B cell (primary cell): ENCODE data around the gene PIP5KL1. TPM values are rescaled to one million over a fixed set of nuclear protein-coding genes. Genes with fewer than 3 reads are reported as not detected.

Experiments used
- ATAC-seq: fragments of 200-7000 bp; cut with Tn5 transposase; one replicate; pipeline ENCODE4 v1.10.0; 2021; ENCODE audit warnings: low read depth, mild to moderate bottlenecking, moderate number of reproducible peaks, moderate library complexity
- CTCF ChIA-PET: fragments of 350-600 bp; sonication (Branson Sonifier 250); formaldehyde crosslinking; loops from one replicate; lab custom pipeline; 2021; ENCODE audit warnings: antibody characterized with exemption, inconsistent platforms; lab: Charles Lee
- POLR2A ChIA-PET: fragments of 350-600 bp; sonication (Branson Sonifier 250); formaldehyde crosslinking; loops from one replicate; lab custom pipeline; 2021; ENCODE audit warnings: antibody characterized with exemption; lab: Charles Lee
- DNase-seq: peaks from one replicate; pipeline ENCODE4 v3.0.0; 2013
- H2AFZ ChIP-seq: 2 replicates; pipeline ENCODE4 v1.6.1; 2012; ENCODE audit warnings: mild to moderate bottlenecking, low read depth, low read length; ENCODE audit not compliant: insufficient read depth, poor library complexity, severe bottlenecking
- H3K27ac ChIP-seq, 2 donors: 1 replicate in 1 of 2; 2 replicates in 1 of 2; pipeline ENCODE4 v1.5.1; 2012 to 2013; ENCODE audit warnings: low read length in 2 of 2, mild to moderate bottlenecking in 2 of 2, moderate library complexity in 1 of 2
- H3K27me3 ChIP-seq, 4 experiments: fragments of 200-600 bp in 1 of 4; sonication (generic) in 1 of 4; replicated peaks in 1 of 4; 1 replicate in 2 of 4; 2 replicates in 2 of 4; pipeline versions ENCODE4 v1.6.1 to v1.7.0; 2013 to 2016; ENCODE audit warnings: low read length in 3 of 4, mild to moderate bottlenecking in 2 of 4, mixed read lengths in 1 of 4, moderate library complexity in 1 of 4; ENCODE audit not compliant: insufficient read depth in 4 of 4, control insufficient read depth in 3 of 4; ENCODE audit errors: control extremely low read depth in 1 of 4
- H3K36me3 ChIP-seq, 2 experiments: replicated peaks in 1 of 2; 1 replicate in 1 of 2; 2 replicates in 1 of 2; pipeline versions ENCODE4 v1.6.1 to v1.7.1; 2013; ENCODE audit warnings: low read length in 1 of 2; ENCODE audit not compliant: insufficient read depth in 2 of 2, control insufficient read depth in 1 of 2; ENCODE audit errors: control extremely low read depth in 1 of 2, extremely low read depth in 1 of 2
- H3K4me1 ChIP-seq, 2 donors: fragments of 200-600 bp in 1 of 2; sonication (generic) in 1 of 2; 1 replicate in 1 of 2; 2 replicates in 1 of 2; pipeline versions ENCODE4 v1.5.1 to v1.6.1; 2013 to 2017; ENCODE audit warnings: low read length in 2 of 2; ENCODE audit not compliant: control insufficient read depth in 2 of 2, insufficient read depth in 2 of 2
- H3K4me2 ChIP-seq: replicated peaks from 2 replicates; pipeline ENCODE3; 2012; ENCODE audit warnings: mild to moderate bottlenecking, low read depth, low read length; ENCODE audit not compliant: poor library complexity, severe bottlenecking
- H3K4me3 ChIP-seq, 5 experiments: fragments of 200-600 bp in 1 of 5; sonication (generic) in 1 of 5; 1 replicate in 3 of 5; 2 replicates in 2 of 5; pipeline versions ENCODE4 v1.5.1 to v1.7.0; 2011 to 2016; ENCODE audit warnings: low read length in 4 of 5, mild to moderate bottlenecking in 4 of 5, low read depth in 2 of 5, control low read depth in 1 of 5, moderate library complexity in 1 of 5; ENCODE audit not compliant: insufficient read depth in 1 of 5; ENCODE audit errors: control extremely low read depth in 1 of 5, extremely low read depth in 1 of 5
- H3K79me2 ChIP-seq: fragments of 200-600 bp; sonication (generic); one replicate; pipeline ENCODE4 v1.6.0; 2016; ENCODE audit warnings: low read length; ENCODE audit not compliant: control insufficient read depth, insufficient read depth
- H3K9ac ChIP-seq: fragments of 200-600 bp; sonication (generic); 2 replicates; pipeline ENCODE4 v1.6.1; 2017; ENCODE audit warnings: mild to moderate bottlenecking, low read length, moderate library complexity
- H3K9me3 ChIP-seq, 3 donors: one replicate each; pipeline versions ENCODE4 v1.6.1 to v1.7.1; 2013; ENCODE audit warnings: low read length in 2 of 3; ENCODE audit not compliant: control insufficient read depth in 2 of 3, insufficient read depth in 1 of 3; ENCODE audit errors: control extremely low read depth in 1 of 3
- H4K20me1 ChIP-seq: 2 replicates; pipeline ENCODE4 v1.6.0; 2012; ENCODE audit warnings: mild to moderate bottlenecking, low read length; ENCODE audit not compliant: insufficient read depth, control insufficient read depth, poor library complexity, severe bottlenecking
- H3K27ac Mint-ChIP-seq: one replicate; pipeline ENCODE4 v1.8.0; 2021; ENCODE audit warnings: mixed read lengths
- H3K27me3 Mint-ChIP-seq: one replicate; pipeline ENCODE4 v1.8.0; 2021; ENCODE audit warnings: mixed read lengths
- H3K4me1 Mint-ChIP-seq: one replicate; pipeline ENCODE4 v1.8.0; 2021; ENCODE audit warnings: mixed read lengths
- H3K4me3 Mint-ChIP-seq: one replicate; pipeline ENCODE4 v1.8.0; 2021; ENCODE audit warnings: mixed read lengths
- H3K9me3 Mint-ChIP-seq: one replicate; pipeline ENCODE4 v1.8.0; 2022; ENCODE audit warnings: mixed read lengths; ENCODE audit not compliant: insufficient read depth
- CTCF ChIP-seq: fragments of 200-600 bp; IDR thresholded peaks from one replicate; pipeline ENCODE4 v1.8.0; 2022; ENCODE audit warnings: antibody characterized with exemption, mild to moderate bottlenecking
- EZH2 ChIP-seq: IDR thresholded peaks from 2 replicates; pipeline ENCODE4 v1.6.1; 2012; ENCODE audit warnings: borderline replicate concordance, low read depth, mild to moderate bottlenecking, moderate library complexity, low read length; ENCODE audit not compliant: insufficient read depth, poor library complexity, severe bottlenecking
- WGBS: methylation state at CpG from one replicate; pipeline ENCODE4 v1.1.5; 2013; ENCODE audit warnings: missing lambda C conversion rate; ENCODE audit not compliant: insufficient coverage; 5-methylcytosine and 5-hydroxymethylcytosine counted together
- intact Hi-C: fragments of 100-400 bp; cut with micrococcal nuclease; formaldehyde crosslinking; loops from one replicate; pipeline ENCODE4 v1.10.0; 2022
- polyA plus RNA-seq: library from polyadenylated mRNA; depleted of rRNA; stranded (reverse); fragments of >200 nt; gene quantifications from 2 replicates; pipeline ENCODE4 v1.2.3, GENCODE V29; 2012
- total RNA-seq, 2 donors: library from RNA; stranded (reverse); fragments of 120-200 nt in 1 of 2; gene quantifications; 1 replicate in 1 of 2; 2 replicates in 1 of 2; pipeline versions ENCODE4 v1.2.3 to v1.2.4, GENCODE V29; 2013 to 2022

The PIP5KL1 gene
- total and polyA plus RNA-seq, 2 donors (not counting 1 experiment from before 2014, with no cell fraction given): 0.75 to 1.4 TPM

- Histone ChIP-seq H3K4me2 (no peak overlapping the region), H3K36me3 (no peaks in the 10 kb centered on the region), H3K9me3 (no peaks in the 10 kb centered on the region), H4K20me1 (no peaks in the 10 kb centered on the region), H3K27ac (no peak overlapping the region), H3K79me2 (peaks cover 37% of the 10 kb centered on the region), H2AFZ (no peak overlapping the region), H3K4me3 (no peak overlapping the region), H3K27me3 (peaks cover 0 to 31% (median 9%) of the 10 kb centered on the region in 4 experiments), H3K9ac (no peak overlapping the region), H3K4me1 (peaks cover 35 to 46% of the 10 kb centered on the region in 2 donors)
- Mint-ChIP-seq H3K9me3 (no peaks in the 10 kb centered on the region), H3K27ac (no peak overlapping the region), H3K27me3 (peaks cover 14% of the 10 kb centered on the region), H3K4me3 (no peak overlapping the region), H3K4me1 (peaks cover 38% of the 10 kb centered on the region)
- ATAC-seq (no peak), DNase-seq (no peak)
- 71% methylated on average over 5 of the region's 6 CpGs for WGBS
- TF ChIP-seq EZH2 (no peak), CTCF (no peak)
- POLR2A ChIA-PET: interaction anchor here (0.9 kb wide), 1 partner anchor 128 kb away, joined by 6 read pairs; no protein-coding TSS in a partner anchor
- intact Hi-C loops: loop anchor here (5.0 kb wide), 2 partner anchors 331 to 711 kb away; no protein-coding TSS in a partner anchor
- CTCF ChIA-PET: interaction anchor here (0.8 to 17.3 kb wide), 10 partner anchors 21 to 983 kb away, joined by 3 to 237 read pairs (median 24); partner anchors contain the start of genes CDK9, FPGS and TOR2A
These were observed 7.5 kb downstream of the PIP5KL1 start for GRCh38 chr9:127923046-127923445.

DNA sequence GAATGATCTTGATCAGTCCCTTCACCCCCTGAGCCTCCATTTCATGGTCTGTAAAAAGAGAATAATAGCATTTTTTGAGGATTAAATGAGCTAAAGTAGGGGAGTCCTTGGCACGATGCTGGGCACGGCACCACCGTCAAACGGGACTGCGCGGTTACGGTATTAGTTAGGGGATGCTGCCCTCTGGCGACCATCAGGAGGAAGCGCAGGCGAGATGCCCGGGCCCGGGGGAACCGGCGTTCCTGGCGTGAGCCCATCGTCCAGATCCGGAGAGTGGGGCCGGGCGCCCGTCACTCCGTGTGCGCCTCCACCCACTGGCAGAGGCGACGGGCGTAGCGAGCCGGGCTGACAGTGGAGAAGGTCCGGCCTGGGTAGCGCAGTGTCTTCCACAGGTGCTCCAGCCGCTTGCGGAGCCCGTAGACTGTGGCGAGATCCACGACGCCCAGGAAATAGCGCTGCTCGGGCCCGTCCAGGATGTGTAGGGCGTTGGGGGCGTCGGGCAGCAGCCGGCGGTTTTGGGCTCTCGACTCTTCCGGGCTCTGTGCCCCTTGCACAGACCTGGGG, 8.9 kb downstream of the PIP5KL1 start:
- ATAC-seq (peak; percentile 13), DNase-seq (peak; percentile 85)
- POLR2A ChIA-PET: interaction anchor here (0.7 to 1.5 kb wide), 9 partner anchors 15 to 134 kb away, joined by 3 to 11 read pairs (median 4); partner anchors contain the start of gene DPM2
- Histone ChIP-seq H3K9ac (peak overlapping the region; percentile 28), H3K4me3 (peak overlapping the region in 1 of 5 experiments; percentile 12), H3K36me3 (no peaks in the 10 kb centered on the region), H3K27ac (no peak overlapping the region), H3K4me2 (peak overlapping the region; percentile 72), H3K9me3 (no peaks in the 10 kb centered on the region), H3K79me2 (peaks cover 39% of the 10 kb centered on the region), H3K4me1 (peaks cover 30 to 44% of the 10 kb centered on the region in 2 donors), H2AFZ (peak overlapping the region; percentile 53), H4K20me1 (no peaks in the 10 kb centered on the region), H3K27me3 (peaks cover 0 to 19% (median 4%) of the 10 kb centered on the region in 4 experiments)
- no peaks in the 10 kb centered on the region for H3K9me3 Mint-ChIP-seq
- peak; percentile 97 for TF ChIP-seq CTCF
- TF ChIP-seq EZH2: no peak
- CTCF ChIA-PET: interaction anchor here (0.5 to 17.3 kb wide), 39 partner anchors 9 to 980 kb away, joined by 3 to 237 read pairs (median 5); partner anchors contain the start of genes CDK9, FPGS, NAIF1 and PIP5KL1
- H3K27me3 Mint-ChIP-seq: peaks cover 14% of the 10 kb centered on the region
- peaks cover 38% of the 10 kb centered on the region for H3K4me1 Mint-ChIP-seq
- peak overlapping the region; percentile 32 for H3K27ac Mint-ChIP-seq
- intact Hi-C loops: loop anchor here (1.0 to 5.0 kb wide), 7 partner anchors 39 to 709 kb away; partner anchors contain the start of gene TOR2A
- 11% methylated on average over 45 of the region's 45 CpGs for WGBS
- H3K4me3 Mint-ChIP-seq: peak overlapping the region; percentile 32
